ENCODE measurements around the gene RAP1A. TPM values are rescaled to one million over a fixed set of nuclear protein-coding genes. Genes with fewer than 3 reads are reported as not detected.
"Not testable (repeated sequence)": the region's sequence is repeated elsewhere in the genome, so short reads cannot be mapped to it uniquely, and the experiment has no call there.

RAP1A gene
- total RNA-seq, 6 experiments from 2014 or later = 75.7 to 82.9 (median 80.3) TPM

GRCh38 chr1:111738133-111738435, 118.5 kb downstream of the RAP1A start:
- TF ChIP-seq CTCF (IDR thresholded peaks at IDR 0.05) = no peak
- Mint-ChIP-seq H3K4me3 (peak overlapping the region; percentile 93), H3K4me1 (ENCODE audit: low read depth) (peaks cover 41% of the 10 kb centered on the region), H3K27me3 (ENCODE audit: insufficient read depth) (no peaks in the 10 kb centered on the region), H3K27ac (peak overlapping the region; percentile 61), H3K36me3 (ENCODE audit: low read depth) (no peaks in the 10 kb centered on the region), H3K9me3 (no peaks in the 10 kb centered on the region)
- DNase-seq = no peak

GRCh38 chr1:111738436-111739193, 119.0 kb downstream of the RAP1A start:
- peaks cover 46% of the 10 kb centered on the region for H3K4me1 Mint-ChIP-seq (ENCODE audit: low read depth)
- no peaks in the 10 kb centered on the region for H3K27me3 Mint-ChIP-seq (ENCODE audit: insufficient read depth)
- DNase-seq = no peak
- TF ChIP-seq CTCF (IDR thresholded peaks at IDR 0.05) = no peak
- H3K4me3 Mint-ChIP-seq = peak overlapping the region; percentile 93
- no peaks in the 10 kb centered on the region for H3K36me3 Mint-ChIP-seq (ENCODE audit: low read depth)
- H3K9me3 Mint-ChIP-seq = no peaks in the 10 kb centered on the region
- peak overlapping the region; percentile 95 for H3K27ac Mint-ChIP-seq

DNA sequence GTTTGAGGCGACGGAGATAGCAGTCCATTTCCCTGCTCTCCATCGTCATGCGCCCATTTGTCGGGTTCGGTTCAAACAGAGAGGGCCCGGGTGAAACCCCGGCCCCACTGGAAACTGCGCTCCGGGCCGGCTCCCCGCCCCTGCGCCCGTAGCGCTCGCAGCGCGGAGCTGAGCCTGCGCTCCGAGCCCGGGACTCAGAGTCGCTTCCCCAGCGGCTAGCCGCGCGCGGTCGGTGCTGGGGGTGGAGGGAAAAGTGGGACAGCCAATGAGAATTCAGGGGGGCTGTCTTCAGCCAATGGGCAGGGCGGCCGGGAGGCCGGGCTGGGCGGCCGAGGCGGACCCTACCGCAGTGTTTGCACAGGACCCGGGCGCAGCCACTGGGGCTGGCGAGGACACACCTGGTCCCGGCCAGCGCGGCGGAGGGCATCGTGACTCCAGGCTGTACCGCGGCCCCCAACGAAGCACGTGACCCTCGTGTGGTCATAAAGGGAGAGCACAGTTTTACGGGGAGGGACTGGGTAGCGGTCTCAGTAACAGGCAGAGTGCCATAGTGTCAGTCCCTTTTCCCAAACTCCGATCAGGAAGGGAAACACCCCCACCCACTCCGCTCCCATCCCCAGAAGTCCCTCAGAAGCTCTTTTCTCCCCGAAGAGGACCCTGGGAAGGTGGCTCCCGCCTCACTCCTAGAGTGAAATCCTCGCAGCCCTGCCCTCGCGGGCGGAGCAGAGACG, 119.8 kb downstream of the RAP1A start, which contains the start of gene INKA2:
Gene INKA2 (minus strand): TSS at position 202 of the 731 bp plus-strand sequence. CDS start 153 bp downstream, at position 49.
- Mint-ChIP-seq H3K4me3 (peak within 1 kb of the TSS; percentile 93), H3K27me3 (ENCODE audit: insufficient read depth) (no peaks in the 10 kb centered on the region), H3K4me1 (ENCODE audit: low read depth) (peaks cover 53% of the 10 kb centered on the region), H3K36me3 (ENCODE audit: low read depth) (no peaks in the 10 kb centered on the region), H3K27ac (peak within 1 kb of the TSS; percentile 95), H3K9me3 (no peaks in the 10 kb centered on the region)
- DNase-seq = peak; percentile 76
- no peak for TF ChIP-seq CTCF (IDR thresholded peaks at IDR 0.05)

- H3K36me3 Mint-ChIP-seq (ENCODE audit: low read depth) = no peaks in the 10 kb centered on the region
- no peaks in the 10 kb centered on the region for H3K27me3 Mint-ChIP-seq (ENCODE audit: insufficient read depth)
- H3K4me3 Mint-ChIP-seq = peak overlapping the region; percentile 93
- peak overlapping the region; percentile 95 for H3K27ac Mint-ChIP-seq
- no peaks in the 10 kb centered on the region for H3K9me3 Mint-ChIP-seq
- DNase-seq = peak; percentile 60
- peaks cover 53% of the 10 kb centered on the region for H3K4me1 Mint-ChIP-seq (ENCODE audit: low read depth)
- no peak; the same call in 1 of the 2 replicates for TF ChIP-seq CTCF (IDR thresholded peaks at IDR 0.05)
Measured at GRCh38 chr1:111739925-111740765, 120.6 kb downstream of the RAP1A start.

DNA sequence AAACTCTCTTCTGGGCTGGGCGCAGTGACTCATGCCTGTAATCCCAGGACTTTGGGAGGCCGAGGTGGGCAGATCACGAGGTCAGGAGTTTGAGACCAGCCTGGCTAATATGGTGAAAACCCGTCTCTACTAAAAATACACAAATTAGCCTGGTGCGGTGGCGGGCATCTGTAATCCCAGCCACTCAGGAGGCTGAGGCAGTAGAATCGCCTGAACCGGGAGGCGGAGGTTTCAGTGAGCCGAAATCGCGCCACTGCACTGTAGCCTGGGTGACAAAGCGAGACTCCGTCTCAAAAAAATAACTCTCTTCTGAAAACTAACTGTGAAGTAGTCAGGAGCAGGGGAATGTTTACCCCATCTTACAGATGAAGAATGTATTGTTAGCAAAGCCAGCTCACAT, 122.7 kb downstream of the RAP1A start:
- H3K9me3 Mint-ChIP-seq; H3K27me3 Mint-ChIP-seq (ENCODE audit: insufficient read depth); DNase-seq; H3K4me3 Mint-ChIP-seq; H3K36me3 Mint-ChIP-seq (ENCODE audit: low read depth): not testable (repeated sequence)
- H3K27ac Mint-ChIP-seq = peak overlapping the region; percentile 61; the same call in 1 of the 2 replicates
- peaks cover 62% of the 10 kb centered on the region for H3K4me1 Mint-ChIP-seq (ENCODE audit: low read depth)
